HG03442 (cell line): Measurements from ENCODE around the gene ZBTB1.

Experiments
- ATAC-seq: cut with Tn5 transposase; IDR thresholded peaks from one replicate; pipeline ENCODE4 v1.9.1; 2021; ENCODE audit warnings: mild to moderate bottlenecking, moderate library complexity; ENCODE audit not compliant: unreplicated experiment

The ZBTB1 gene

GRCh38 chr14:64504310-64504896, at the start of gene ZBTB1:
Gene ZBTB1, plus strand, starts transcription at chr14:64504770. Its CDS starts 16,735 bp downstream, at chr14:64521505.
- peak; percentile 19 for ATAC-seq

- no peak for ATAC-seq
Measured at GRCh38 chr14:64459405-64460136, 45.0 kb upstream of the ZBTB1 start.

- ATAC-seq, result no peak
Measured at GRCh38 chr14:64461221-64461620, 43.3 kb upstream of the ZBTB1 start.

- peak; percentile 34 for ATAC-seq
Measured at GRCh38 chr14:64463195-64463594, 41.4 kb upstream of the ZBTB1 start.

- no peak for ATAC-seq
Measured at GRCh38 chr14:64463873-64464272, 40.7 kb upstream of the ZBTB1 start.

GRCh38 chr14:64464651-64465050, 39.9 kb upstream of the ZBTB1 start:
- ATAC-seq, result peak; percentile 9

- ATAC-seq, result peak; percentile 57
Measured at GRCh38 chr14:64465191-64465822, 39.3 kb upstream of the ZBTB1 start, which contains the start of gene AKAP5. Gene AKAP5, plus strand, starts transcription at chr14:64465499. Its CDS starts 2,896 bp downstream, at chr14:64468395.

GRCh38 chr14:64465831-64466554, 38.6 kb upstream of the ZBTB1 start:
- no peak for ATAC-seq

GRCh38 chr14:64467101-64467500, 37.5 kb upstream of the ZBTB1 start:
- no peak for ATAC-seq

- ATAC-seq, result no peak
Measured at GRCh38 chr14:64467566-64467965, 37.0 kb upstream of the ZBTB1 start.

GRCh38 chr14:64468451-64468850, 36.1 kb upstream of the ZBTB1 start:
- no peak for ATAC-seq

GRCh38 chr14:64474041-64474440, 30.5 kb upstream of the ZBTB1 start:
- no peak for ATAC-seq

GRCh38 chr14:64474698-64475097, 29.9 kb upstream of the ZBTB1 start:
- ATAC-seq, result no peak

- ATAC-seq, result no peak
Measured at GRCh38 chr14:64475585-64476273, 28.8 kb upstream of the ZBTB1 start.

- ATAC-seq, result no peak
Measured at GRCh38 chr14:64476438-64476837, 28.1 kb upstream of the ZBTB1 start.

GRCh38 chr14:64478634-64479250, 25.8 kb upstream of the ZBTB1 start:
- no peak for ATAC-seq

GRCh38 chr14:64488590-64489099, 15.9 kb upstream of the ZBTB1 start:
- ATAC-seq, result no peak

- ATAC-seq, result no peak
Measured at GRCh38 chr14:64491637-64492036, 12.9 kb upstream of the ZBTB1 start.

- ATAC-seq, result no peak
Measured at GRCh38 chr14:64493455-64493854, 11.1 kb upstream of the ZBTB1 start.

- no peak for ATAC-seq
Measured at GRCh38 chr14:64495252-64495651, 9.3 kb upstream of the ZBTB1 start.
